Caco-2 (cell line): ENCODE results near the gene TIMM13. TPM values are rescaled to one million over a fixed set of nuclear protein-coding genes. Genes with fewer than 3 reads are reported as not detected.
A peak's percentile ranks its signal among the peaks of the same experiment; 100 is the strongest.

Experiments used
- BruUV-seq: library from RNA; stranded (reverse); fragments of 400-500 nt; replicated peaks from 2 replicates; lab custom pipeline; 2021; lab: Mats Ljungman, UMichigan
- CTCF ChIA-PET: fragments of 300-600 bp; sonication (Branson Sonifier 250); formaldehyde crosslinking; loops from one replicate; lab custom pipeline; 2022; ENCODE audit warnings: antibody characterized with exemption; lab: Charles Lee
- POLR2A ChIA-PET: fragments of 300-600 bp; sonication (Branson Sonifier 250); formaldehyde crosslinking; loops from one replicate; lab custom pipeline; 2022; ENCODE audit warnings: antibody characterized with exemption; lab: Charles Lee
- DNase-seq, 2 experiments: peaks; one replicate each; pipeline versions ENCODE4 v3.0.0 to v3.0.0-alpha.2; 2020 to 2022
- H3K27me3 ChIP-seq: replicated peaks from 2 replicates; pipeline ENCODE4 v1.6.0; 2011; ENCODE audit warnings: low read length; ENCODE audit not compliant: control insufficient read depth, insufficient read depth
- H3K36me3 ChIP-seq: 2 replicates; pipeline ENCODE4 v1.5.1; 2011; ENCODE audit warnings: low read length; ENCODE audit not compliant: control insufficient read depth, insufficient read depth
- H3K4me1 ChIP-seq: fragments of 250-450 bp; sonication (Bioruptor Pico); 2 replicates; pipeline ENCODE4 v1.5.1; 2020; ENCODE audit warnings: mild to moderate bottlenecking
- H3K4me3 ChIP-seq: 2 replicates; pipeline ENCODE4 v1.5.1; 2011; ENCODE audit warnings: low read depth, mild to moderate bottlenecking, control low read depth, low read length
- H3K9me3 ChIP-seq: fragments of 250-450 bp; sonication (Bioruptor Pico); 2 replicates; pipeline ENCODE4 v1.5.1; 2020; ENCODE audit warnings: mild to moderate bottlenecking, moderate library complexity
- H3K27ac Mint-ChIP-seq: one replicate; pipeline ENCODE4 v1.8.0; 2022; ENCODE audit warnings: mixed read lengths; ENCODE audit not compliant: unreplicated experiment
- H3K27me3 Mint-ChIP-seq: one replicate; pipeline ENCODE4 v1.8.0; 2022; ENCODE audit warnings: mixed read lengths; ENCODE audit not compliant: insufficient read depth, unreplicated experiment
- H3K36me3 Mint-ChIP-seq: one replicate; pipeline ENCODE4 v1.8.0; 2022; ENCODE audit warnings: mild to moderate bottlenecking, mixed read lengths; ENCODE audit not compliant: insufficient read depth, unreplicated experiment
- H3K4me1 Mint-ChIP-seq: one replicate; pipeline ENCODE4 v1.8.0; 2022; ENCODE audit warnings: low read depth, mixed read lengths; ENCODE audit not compliant: unreplicated experiment
- H3K4me3 Mint-ChIP-seq: one replicate; pipeline ENCODE4 v1.8.0; 2022; ENCODE audit warnings: mild to moderate bottlenecking, moderate library complexity, mixed read lengths; ENCODE audit not compliant: unreplicated experiment
- H3K9me3 Mint-ChIP-seq: one replicate; pipeline ENCODE4 v1.8.0; 2022; ENCODE audit warnings: mixed read lengths; ENCODE audit not compliant: unreplicated experiment
- intact Hi-C: fragments of 100-400 bp; cut with micrococcal nuclease; formaldehyde crosslinking; loops from one replicate; pipeline ENCODE4 v1.10.0; 2022; ENCODE audit not compliant: unreplicated experiment
- total RNA-seq: library from RNA; stranded (reverse); gene quantifications from 2 replicates; pipeline ENCODE4 v1.2.3, GENCODE V29; 2022
- TF ChIP-seq, protein P1 (sequence below), 2 experiments: fragments of 200-600 bp in 1 of 2; IDR thresholded peaks; 1 replicate in 1 of 2; 2 replicates in 1 of 2; pipeline versions ENCODE4 v1.5.1 to v1.8.0; 2011 to 2022; ENCODE audit warnings: antibody characterized with exemption in 1 of 2, control low read depth in 1 of 2, inconsistent platforms in 1 of 2, low read depth in 1 of 2, low read length in 1 of 2, mild to moderate bottlenecking in 1 of 2, moderate library complexity in 1 of 2; ENCODE audit not compliant: insufficient read depth in 1 of 2, severe bottlenecking in 1 of 2, unreplicated experiment in 1 of 2

TIMM13 gene
- total RNA-seq, 1 experiment from 2014 or later, result 200 TPM

DNA sequence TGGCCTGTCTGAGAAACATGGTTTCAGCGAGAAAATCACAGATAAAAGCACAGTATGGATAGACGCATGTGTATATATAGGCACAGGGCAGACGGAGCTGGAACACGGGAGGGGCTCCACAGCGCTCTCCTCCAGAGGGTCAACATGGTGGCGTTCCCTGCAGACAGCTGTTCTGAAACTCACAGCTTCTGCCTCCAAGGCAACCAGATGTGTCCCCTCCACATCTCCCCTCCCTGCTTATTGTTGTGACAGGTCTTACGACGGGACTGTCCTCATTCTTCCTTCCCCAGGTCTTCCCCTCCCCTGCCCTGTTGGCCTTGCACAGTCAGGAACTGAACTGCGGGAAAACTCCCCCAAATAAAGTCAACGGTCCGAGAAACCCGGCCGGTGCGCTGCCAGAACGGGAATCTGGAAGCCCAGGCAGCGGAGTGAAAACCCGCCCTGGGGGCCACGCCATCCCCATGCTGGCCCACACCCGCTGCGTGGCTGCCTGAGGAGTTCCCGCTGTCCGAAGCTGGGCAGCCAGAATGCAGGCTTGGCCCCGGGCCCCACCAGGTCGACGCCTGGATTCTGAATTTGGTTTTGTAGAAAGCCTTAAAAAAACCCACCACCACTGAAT, 2.6 kb upstream of the TIMM13 start:
- peaks cover 20% of the 10 kb centered on the region for H3K4me1 ChIP-seq
- Mint-ChIP-seq H3K36me3 (peaks cover 70% of the 10 kb centered on the region), H3K4me1 (peaks cover 5% of the 10 kb centered on the region), H3K27me3 (no peaks in the 10 kb centered on the region), H3K4me3 (no peak overlapping the region), H3K9me3 (no peaks in the 10 kb centered on the region), H3K27ac (peak overlapping the region; percentile 29)
- DNase-seq, result no peak
- H3K9me3 ChIP-seq, result no peaks in the 10 kb centered on the region
- TF ChIP-seq, protein P1, sequence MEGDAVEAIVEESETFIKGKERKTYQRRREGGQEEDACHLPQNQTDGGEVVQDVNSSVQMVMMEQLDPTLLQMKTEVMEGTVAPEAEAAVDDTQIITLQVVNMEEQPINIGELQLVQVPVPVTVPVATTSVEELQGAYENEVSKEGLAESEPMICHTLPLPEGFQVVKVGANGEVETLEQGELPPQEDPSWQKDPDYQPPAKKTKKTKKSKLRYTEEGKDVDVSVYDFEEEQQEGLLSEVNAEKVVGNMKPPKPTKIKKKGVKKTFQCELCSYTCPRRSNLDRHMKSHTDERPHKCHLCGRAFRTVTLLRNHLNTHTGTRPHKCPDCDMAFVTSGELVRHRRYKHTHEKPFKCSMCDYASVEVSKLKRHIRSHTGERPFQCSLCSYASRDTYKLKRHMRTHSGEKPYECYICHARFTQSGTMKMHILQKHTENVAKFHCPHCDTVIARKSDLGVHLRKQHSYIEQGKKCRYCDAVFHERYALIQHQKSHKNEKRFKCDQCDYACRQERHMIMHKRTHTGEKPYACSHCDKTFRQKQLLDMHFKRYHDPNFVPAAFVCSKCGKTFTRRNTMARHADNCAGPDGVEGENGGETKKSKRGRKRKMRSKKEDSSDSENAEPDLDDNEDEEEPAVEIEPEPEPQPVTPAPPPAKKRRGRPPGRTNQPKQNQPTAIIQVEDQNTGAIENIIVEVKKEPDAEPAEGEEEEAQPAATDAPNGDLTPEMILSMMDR (IDR thresholded peaks at IDR 0.05; ENCODE audit: insufficient read depth in 1 of 2, low read depth in 1 of 2, low read length in 1 of 2, severe bottlenecking in 1 of 2, unreplicated experiment in 1 of 2), result no peak
- H3K4me3 ChIP-seq, result no peak overlapping the region
- ChIA-PET CTCF (no interaction called here), POLR2A (no interaction called here)
- BruUV-seq, result TSS peak; percentile 2
- intact Hi-C loops, result no loop called here
- peaks cover 2% of the 10 kb centered on the region; the same call in 1 of the 2 replicates for H3K36me3 ChIP-seq
- H3K27me3 ChIP-seq, result no peaks in the 10 kb centered on the region

DNA sequence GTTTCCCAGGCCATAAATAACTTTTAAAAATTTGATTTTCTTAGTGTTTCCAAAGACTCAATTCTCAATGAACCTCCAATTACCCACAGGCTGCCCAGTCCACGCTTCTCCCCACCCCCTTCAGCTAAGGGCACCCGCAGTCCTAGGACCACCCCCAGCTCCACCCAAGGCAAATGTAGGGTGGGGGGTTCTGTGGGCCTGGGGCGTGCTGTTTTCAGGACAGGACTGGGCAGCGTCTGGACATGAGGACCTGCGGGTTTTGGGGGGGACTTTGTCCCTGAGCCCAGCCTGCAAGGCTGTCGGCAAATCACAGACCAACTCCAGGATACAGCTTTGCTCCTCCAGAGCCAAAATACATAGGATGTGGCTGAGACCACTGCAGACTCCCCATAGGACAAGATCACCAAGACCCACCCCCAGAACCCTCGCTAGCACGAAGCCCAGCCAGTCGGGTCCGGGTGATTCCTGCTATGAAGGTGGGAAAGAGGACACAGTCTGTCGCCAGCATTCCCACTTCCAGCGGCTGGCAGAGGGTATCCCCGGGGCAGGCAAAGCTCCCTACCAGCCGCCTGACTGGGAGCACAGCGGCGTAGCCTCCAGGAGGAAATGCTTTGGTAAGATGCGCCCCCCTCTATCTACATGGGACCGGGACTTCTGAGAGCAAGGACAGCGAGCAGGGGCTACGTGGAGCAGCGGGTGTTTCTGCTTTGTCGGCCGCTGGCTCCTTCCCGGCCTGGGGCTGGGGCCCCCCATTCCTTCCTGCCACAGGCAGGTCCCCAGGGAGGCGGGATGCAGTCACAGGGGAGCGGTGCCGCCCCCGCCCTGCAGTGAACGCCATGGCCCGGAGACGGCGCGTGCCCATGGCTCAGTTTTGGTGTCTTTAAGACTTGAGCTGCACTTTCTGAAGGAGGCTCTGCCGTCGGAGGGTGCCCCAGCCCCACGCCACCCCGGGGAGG, 1.6 kb upstream of the TIMM13 start:
- H3K27me3 ChIP-seq, result no peaks in the 10 kb centered on the region
- H3K4me1 ChIP-seq, result peaks cover 20% of the 10 kb centered on the region
- CTCF ChIA-PET, result interaction anchor here (0.8 kb wide), 1 partner anchor 10 kb away, joined by 4 read pairs; no protein-coding TSS in a partner anchor
- Mint-ChIP-seq H3K9me3 (no peaks in the 10 kb centered on the region), H3K27me3 (no peaks in the 10 kb centered on the region), H3K4me1 (peaks cover 5% of the 10 kb centered on the region), H3K4me3 (no peak overlapping the region), H3K27ac (peak overlapping the region; percentile 100), H3K36me3 (peaks cover 62% of the 10 kb centered on the region)
- no peak for DNase-seq
- H3K9me3 ChIP-seq, result no peaks in the 10 kb centered on the region
- TF ChIP-seq, protein P1 (IDR thresholded peaks at IDR 0.05; ENCODE audit: insufficient read depth in 1 of 2, low read depth in 1 of 2, low read length in 1 of 2, severe bottlenecking in 1 of 2, unreplicated experiment in 1 of 2), result no peak
- peaks cover 2% of the 10 kb centered on the region; the same call in 1 of the 2 replicates for H3K36me3 ChIP-seq
- intact Hi-C loops, result no loop called here
- no peak overlapping the region for H3K4me3 ChIP-seq
- POLR2A ChIA-PET, result interaction anchor here (0.7 kb wide), 1 partner anchor 47 kb away, joined by 3 read pairs; the partner anchor contains the start of gene GADD45B
- no TSS peak for BruUV-seq

DNA sequence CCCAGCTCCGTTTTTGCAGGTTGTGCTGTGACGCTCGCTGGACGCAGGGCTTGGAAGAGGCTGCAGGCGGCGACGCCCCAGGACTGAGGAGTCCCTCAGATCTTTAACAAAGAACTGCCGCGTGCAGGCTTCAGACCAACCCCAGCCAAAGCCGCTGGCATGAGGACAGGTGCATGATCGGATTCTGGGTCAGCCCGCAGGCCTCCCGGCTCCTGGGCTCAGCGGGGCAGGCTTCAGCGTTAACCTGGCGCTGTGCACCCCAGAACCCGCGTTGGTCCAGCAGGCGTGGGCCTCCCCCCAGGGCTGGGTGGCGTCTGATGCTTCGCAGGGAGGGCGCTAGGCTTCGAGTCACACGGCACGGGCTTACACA, 920 bp upstream of the TIMM13 start:
- POLR2A ChIA-PET, result interaction anchor here (0.6 to 2.1 kb wide), 9 partner anchors 29 to 1559 kb away, joined by 3 to 15 read pairs (median 4); partner anchors contain the start of genes GADD45B and LMNB2
- peak overlapping the region; percentile 4; the same call in 1 of the 2 replicates for H3K4me3 ChIP-seq

More for the DNA sequence above, 920 bp upstream of the TIMM13 start:
- DNase-seq, result peak in 1 of 2 experiments; percentile 36
- H3K27me3 ChIP-seq, result no peaks in the 10 kb centered on the region
- H3K36me3 Mint-ChIP-seq, result peaks cover 61% of the 10 kb centered on the region
- CTCF ChIA-PET, result interaction anchor here (0.5 to 1.1 kb wide), 4 partner anchors 10 to 183 kb away, joined by 3 to 4 read pairs (median 4); partner anchors contain the start of gene LMNB2
- H3K4me3 Mint-ChIP-seq, result peak overlapping the region; percentile 93
- TF ChIP-seq, protein P1 (IDR thresholded peaks at IDR 0.05; ENCODE audit: insufficient read depth in 1 of 2, low read depth in 1 of 2, low read length in 1 of 2, severe bottlenecking in 1 of 2, unreplicated experiment in 1 of 2), result no peak
- BruUV-seq, result TSS peak; percentile 6
- no peaks in the 10 kb centered on the region for H3K9me3 ChIP-seq
- H3K27ac Mint-ChIP-seq, result peak overlapping the region; percentile 100
- H3K4me1 Mint-ChIP-seq, result peaks cover 5% of the 10 kb centered on the region
- H3K9me3 Mint-ChIP-seq, result no peaks in the 10 kb centered on the region
- no peaks in the 10 kb centered on the region for H3K27me3 Mint-ChIP-seq
- intact Hi-C loops, result no loop called here
- H3K4me1 ChIP-seq, result peaks cover 20% of the 10 kb centered on the region
- peaks cover 2% of the 10 kb centered on the region; the same call in 1 of the 2 replicates for H3K36me3 ChIP-seq
